ENCODE results near the gene RFX2.

DNA sequence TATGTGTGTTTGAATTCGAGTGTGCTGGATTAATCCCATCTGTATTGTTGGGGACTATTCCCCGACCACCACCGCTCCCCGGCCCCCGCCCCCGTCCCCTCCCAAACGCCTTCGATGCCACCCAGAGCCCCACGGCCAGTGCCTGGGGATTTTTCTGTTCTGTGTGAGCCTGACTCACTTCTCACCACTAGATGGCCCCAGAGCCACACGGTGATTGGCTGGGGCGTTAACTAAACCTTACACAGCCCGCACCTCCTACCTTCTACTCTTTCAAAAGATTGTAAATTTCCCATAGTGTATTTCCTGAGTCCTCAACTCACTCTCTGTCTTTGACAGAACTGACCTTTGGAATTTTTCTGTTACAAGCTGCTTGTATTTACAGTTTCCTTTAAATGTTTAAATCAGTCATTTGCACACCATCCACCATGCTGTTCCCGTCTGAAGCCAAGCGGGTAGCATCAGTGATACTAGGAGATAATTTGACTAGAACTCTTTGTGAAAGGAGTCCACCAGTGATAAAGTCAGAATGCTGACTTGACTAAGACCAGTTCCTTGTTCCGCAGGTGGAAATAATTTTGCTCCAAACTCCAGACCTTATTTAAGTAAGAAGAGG is 61.4 kb downstream of the RFX2 start:
- no peak for TF ChIP-seq U2AF1 (optimal IDR thresholded peaks at IDR 0.05; ENCODE audit: low read depth, low read length)
- TF ChIP-seq MEF2D (tag; conservative IDR thresholded peaks at IDR 0.05; ENCODE audit: low read depth): no peak
- TF ChIP-seq POLR3A (IDR thresholded peaks at IDR 0.05; ENCODE audit: borderline replicate concordance, extremely low read depth, insufficient read depth, insufficient read length): no peak
- TF ChIP-seq, protein P1, sequence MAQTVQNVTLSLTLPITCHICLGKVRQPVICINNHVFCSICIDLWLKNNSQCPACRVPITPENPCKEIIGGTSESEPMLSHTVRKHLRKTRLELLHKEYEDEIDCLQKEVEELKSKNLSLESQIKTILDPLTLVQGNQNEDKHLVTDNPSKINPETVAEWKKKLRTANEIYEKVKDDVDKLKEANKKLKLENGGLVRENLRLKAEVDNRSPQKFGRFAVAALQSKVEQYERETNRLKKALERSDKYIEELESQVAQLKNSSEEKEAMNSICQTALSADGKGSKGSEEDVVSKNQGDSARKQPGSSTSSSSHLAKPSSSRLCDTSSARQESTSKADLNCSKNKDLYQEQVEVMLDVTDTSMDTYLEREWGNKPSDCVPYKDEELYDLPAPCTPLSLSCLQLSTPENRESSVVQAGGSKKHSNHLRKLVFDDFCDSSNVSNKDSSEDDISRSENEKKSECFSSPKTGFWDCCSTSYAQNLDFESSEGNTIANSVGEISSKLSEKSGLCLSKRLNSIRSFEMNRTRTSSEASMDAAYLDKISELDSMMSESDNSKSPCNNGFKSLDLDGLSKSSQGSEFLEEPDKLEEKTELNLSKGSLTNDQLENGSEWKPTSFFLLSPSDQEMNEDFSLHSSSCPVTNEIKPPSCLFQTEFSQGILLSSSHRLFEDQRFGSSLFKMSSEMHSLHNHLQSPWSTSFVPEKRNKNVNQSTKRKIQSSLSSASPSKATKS (CRISPR knock-in tag; IDR thresholded peaks at IDR 0.05): no peak
- no peak for TF ChIP-seq HEY1 (CRISPR knock-in tag; IDR thresholded peaks at IDR 0.05; ENCODE audit: borderline replicate concordance)
- TF ChIP-seq CBFB (CRISPR knock-in tag; IDR thresholded peaks at IDR 0.05): no peak
- no peak for TF ChIP-seq NCOA4 (IDR thresholded peaks at IDR 0.05; ENCODE audit: partially characterized antibody)
- no peak for TF ChIP-seq GTF2F1 (IDR thresholded peaks at IDR 0.05; ENCODE audit: low read depth, low read length)
- TF ChIP-seq, protein P2, sequence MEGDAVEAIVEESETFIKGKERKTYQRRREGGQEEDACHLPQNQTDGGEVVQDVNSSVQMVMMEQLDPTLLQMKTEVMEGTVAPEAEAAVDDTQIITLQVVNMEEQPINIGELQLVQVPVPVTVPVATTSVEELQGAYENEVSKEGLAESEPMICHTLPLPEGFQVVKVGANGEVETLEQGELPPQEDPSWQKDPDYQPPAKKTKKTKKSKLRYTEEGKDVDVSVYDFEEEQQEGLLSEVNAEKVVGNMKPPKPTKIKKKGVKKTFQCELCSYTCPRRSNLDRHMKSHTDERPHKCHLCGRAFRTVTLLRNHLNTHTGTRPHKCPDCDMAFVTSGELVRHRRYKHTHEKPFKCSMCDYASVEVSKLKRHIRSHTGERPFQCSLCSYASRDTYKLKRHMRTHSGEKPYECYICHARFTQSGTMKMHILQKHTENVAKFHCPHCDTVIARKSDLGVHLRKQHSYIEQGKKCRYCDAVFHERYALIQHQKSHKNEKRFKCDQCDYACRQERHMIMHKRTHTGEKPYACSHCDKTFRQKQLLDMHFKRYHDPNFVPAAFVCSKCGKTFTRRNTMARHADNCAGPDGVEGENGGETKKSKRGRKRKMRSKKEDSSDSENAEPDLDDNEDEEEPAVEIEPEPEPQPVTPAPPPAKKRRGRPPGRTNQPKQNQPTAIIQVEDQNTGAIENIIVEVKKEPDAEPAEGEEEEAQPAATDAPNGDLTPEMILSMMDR (IDR thresholded peaks at IDR 0.05 in 2 of 3, conservative IDR thresholded peaks at IDR 0.05 in 1 of 3; ENCODE audit: insufficient read depth in 2 of 3, low read depth in 1 of 3, low read length in 3 of 3): peak; percentile 76 to 93 (median 92)
- TF ChIP-seq RFX5 (IDR thresholded peaks at IDR 0.05; ENCODE audit: low read depth, low read length): no peak
- TF ChIP-seq DPF2 (IDR thresholded peaks at IDR 0.05): no peak
- TF ChIP-seq POLR2AphosphoS5 (IDR thresholded peaks at IDR 0.05; ENCODE audit: control insufficient read depth, insufficient read depth, low read depth, low read length): no peak
- TF ChIP-seq DMBX1 (CRISPR knock-in tag; IDR thresholded peaks at IDR 0.05; ENCODE audit: borderline replicate concordance): no peak
- TF ChIP-seq, protein P3, sequence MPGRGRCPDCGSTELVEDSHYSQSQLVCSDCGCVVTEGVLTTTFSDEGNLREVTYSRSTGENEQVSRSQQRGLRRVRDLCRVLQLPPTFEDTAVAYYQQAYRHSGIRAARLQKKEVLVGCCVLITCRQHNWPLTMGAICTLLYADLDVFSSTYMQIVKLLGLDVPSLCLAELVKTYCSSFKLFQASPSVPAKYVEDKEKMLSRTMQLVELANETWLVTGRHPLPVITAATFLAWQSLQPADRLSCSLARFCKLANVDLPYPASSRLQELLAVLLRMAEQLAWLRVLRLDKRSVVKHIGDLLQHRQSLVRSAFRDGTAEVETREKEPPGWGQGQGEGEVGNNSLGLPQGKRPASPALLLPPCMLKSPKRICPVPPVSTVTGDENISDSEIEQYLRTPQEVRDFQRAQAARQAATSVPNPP (IDR thresholded peaks at IDR 0.05; ENCODE audit: borderline replicate concordance, insufficient read depth, insufficient read length): no peak
